ENCODE data around the gene SLC25A25.

DNA sequence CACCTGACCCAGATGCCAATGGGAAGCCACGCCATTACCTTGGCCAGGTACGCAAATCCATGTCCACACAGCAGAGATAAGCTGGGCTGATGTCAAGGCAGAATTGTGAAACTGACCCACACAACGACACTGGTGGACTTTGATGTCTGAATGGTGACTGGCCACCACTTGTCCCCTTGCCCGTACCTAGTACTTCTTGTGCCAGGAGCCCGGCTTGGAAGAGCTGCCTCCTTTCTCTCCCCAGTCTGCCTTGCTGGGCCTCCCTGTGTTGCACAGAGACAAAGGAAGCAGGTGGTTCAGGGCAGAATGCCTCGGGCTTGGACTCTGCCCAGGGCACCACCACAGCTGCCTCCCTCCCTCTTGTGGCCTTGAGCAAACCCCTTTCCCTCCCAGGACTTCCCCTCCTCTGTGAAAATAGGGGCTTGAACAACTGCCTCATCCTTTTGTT lies 36.2 kb downstream of the SLC25A25 start:
- TF ChIP-seq HDAC6 (IDR thresholded peaks at IDR 0.05; ENCODE audit: unreplicated experiment) (no peak), RELA (IDR thresholded peaks at IDR 0.05; ENCODE audit: borderline replicate concordance, partially characterized antibody) (no peak), ETV6 (conservative IDR thresholded peaks at IDR 0.05 in 1 of 2, IDR thresholded peaks at IDR 0.05 in 1 of 2; ENCODE audit: borderline replicate concordance in 1 of 2, low read depth in 1 of 2) (no peak)

Data from GM12878 (cell line).